SK-N-SH treated with all-trans-retinoic acid at 6 μM for 48 hours (cell line): ENCODE measurements around the gene ASAP2.
A peak's percentile ranks its signal among the peaks of the same experiment; 100 is the strongest.

Experiments
- ATAC-seq: fragments of 200-7000 bp; cut with Tn5 transposase; 3 replicates; pipeline ENCODE4 v1.9.1; 2020; ENCODE audit warnings: mild to moderate bottlenecking, moderate library complexity
- ARNTL ChIP-seq: fragments of 450-650 bp; formaldehyde crosslinking; IDR thresholded peaks from 2 replicates; pipeline ENCODE4 v1.5.0; 2020; ENCODE audit warnings: low read depth, mild to moderate bottlenecking, moderate library complexity, borderline replicate concordance
- CSDC2 ChIP-seq: fragments of 250-450 bp; sonication (Bioruptor Pico); IDR thresholded peaks from 2 replicates; pipeline ENCODE4 v1.5.0; 2020; ENCODE audit warnings: mild to moderate bottlenecking, moderate library complexity
- ESRRG ChIP-seq: fragments of 250-450 bp; sonication (Bioruptor Pico); IDR thresholded peaks from 2 replicates; pipeline ENCODE4 v1.6.1; 2021; ENCODE audit warnings: mild to moderate bottlenecking
- GLIS3 ChIP-seq: fragments of 250-450 bp; sonication (Bioruptor Pico); IDR thresholded peaks from 2 replicates; pipeline ENCODE4 v1.5.0; 2020; ENCODE audit warnings: mild to moderate bottlenecking, moderate library complexity
- ISL1 ChIP-seq: fragments of 250-450 bp; sonication (Bioruptor Pico); IDR thresholded peaks from 2 replicates; pipeline ENCODE4 v2.1.2; 2022; ENCODE audit warnings: mild to moderate bottlenecking, moderate library complexity
- OSR1 ChIP-seq: fragments of 250-450 bp; sonication (Bioruptor Pico); IDR thresholded peaks from 2 replicates; pipeline ENCODE4 v1.8.0; 2022; ENCODE audit warnings: moderate library complexity, mild to moderate bottlenecking, inconsistent platforms
- PPARA ChIP-seq: fragments of 250-450 bp; sonication (Bioruptor Pico); IDR thresholded peaks from 2 replicates; pipeline ENCODE4 v1.5.0; 2020; ENCODE audit warnings: mild to moderate bottlenecking, borderline replicate concordance
- RARB ChIP-seq: fragments of 250-450 bp; sonication (Bioruptor Pico); IDR thresholded peaks from 2 replicates; pipeline ENCODE4 v1.8.0; 2021; ENCODE audit warnings: mild to moderate bottlenecking, moderate library complexity
- SNAI2 ChIP-seq: fragments of 250-450 bp; sonication (Bioruptor Pico); IDR thresholded peaks from 2 replicates; pipeline ENCODE4 v1.5.0; 2020; ENCODE audit warnings: mild to moderate bottlenecking, moderate library complexity
- TCF4 ChIP-seq: fragments of 250-450 bp; sonication (Bioruptor Pico); IDR thresholded peaks from 2 replicates; pipeline ENCODE4 v1.8.0; 2021; ENCODE audit warnings: mild to moderate bottlenecking, moderate library complexity, borderline replicate concordance
- TOX ChIP-seq: fragments of 250-450 bp; sonication (Bioruptor Pico); IDR thresholded peaks from 2 replicates; pipeline ENCODE4 v1.8.0; 2021; ENCODE audit warnings: mild to moderate bottlenecking, moderate library complexity, borderline replicate concordance
- ZC3H10 ChIP-seq: fragments of 250-450 bp; sonication (Bioruptor Pico); IDR thresholded peaks from 2 replicates; pipeline ENCODE4 v1.5.1; 2021; ENCODE audit warnings: mild to moderate bottlenecking, moderate library complexity
- ZFP3 ChIP-seq: fragments of 250-450 bp; sonication (Bioruptor Pico); IDR thresholded peaks from 2 replicates; pipeline ENCODE4 v1.5.0; 2020; ENCODE audit warnings: mild to moderate bottlenecking, moderate library complexity
- ZFP30 ChIP-seq: fragments of 450-650 bp; formaldehyde crosslinking; IDR thresholded peaks from 2 replicates; pipeline ENCODE4 v1.5.0; 2022; ENCODE audit warnings: mild to moderate bottlenecking, moderate library complexity
- ZNF565 ChIP-seq: fragments of 450-650 bp; formaldehyde crosslinking; conservative IDR thresholded peaks from 2 replicates; pipeline ENCODE4 v1.5.0; 2020; ENCODE audit warnings: low read depth, mild to moderate bottlenecking, moderate library complexity
- ZNF70 ChIP-seq: fragments of 450-650 bp; formaldehyde crosslinking; IDR thresholded peaks from 2 replicates; pipeline ENCODE4 v1.5.0; 2020; ENCODE audit warnings: mild to moderate bottlenecking, moderate library complexity
- ZNF8 ChIP-seq: fragments of 450-650 bp; formaldehyde crosslinking; IDR thresholded peaks from 2 replicates; pipeline ENCODE4 v1.5.0; 2020; ENCODE audit warnings: mild to moderate bottlenecking, moderate library complexity
- TF ChIP-seq, protein P1 (sequence below): fragments of 250-450 bp; sonication (Bioruptor Pico); IDR thresholded peaks from 2 replicates; pipeline ENCODE4 v1.8.0; 2020; ENCODE audit warnings: mild to moderate bottlenecking, moderate library complexity, borderline replicate concordance
- TF ChIP-seq, protein P2 (sequence below): fragments of 250-450 bp; sonication (Bioruptor Pico); IDR thresholded peaks from 2 replicates; pipeline ENCODE4 v1.5.1; 2020; ENCODE audit warnings: low read depth, mild to moderate bottlenecking, moderate library complexity
- TF ChIP-seq, protein P3 (sequence below): fragments of 250-450 bp; sonication (Bioruptor Pico); IDR thresholded peaks from 2 replicates; pipeline ENCODE4 v1.5.0; 2020; ENCODE audit warnings: mild to moderate bottlenecking, moderate library complexity
- TF ChIP-seq, protein P4 (sequence below): fragments of 250-450 bp; sonication (Bioruptor Pico); IDR thresholded peaks from 2 replicates; pipeline ENCODE4 v1.5.1; 2021; ENCODE audit warnings: mild to moderate bottlenecking, moderate library complexity

Gene ASAP2

DNA sequence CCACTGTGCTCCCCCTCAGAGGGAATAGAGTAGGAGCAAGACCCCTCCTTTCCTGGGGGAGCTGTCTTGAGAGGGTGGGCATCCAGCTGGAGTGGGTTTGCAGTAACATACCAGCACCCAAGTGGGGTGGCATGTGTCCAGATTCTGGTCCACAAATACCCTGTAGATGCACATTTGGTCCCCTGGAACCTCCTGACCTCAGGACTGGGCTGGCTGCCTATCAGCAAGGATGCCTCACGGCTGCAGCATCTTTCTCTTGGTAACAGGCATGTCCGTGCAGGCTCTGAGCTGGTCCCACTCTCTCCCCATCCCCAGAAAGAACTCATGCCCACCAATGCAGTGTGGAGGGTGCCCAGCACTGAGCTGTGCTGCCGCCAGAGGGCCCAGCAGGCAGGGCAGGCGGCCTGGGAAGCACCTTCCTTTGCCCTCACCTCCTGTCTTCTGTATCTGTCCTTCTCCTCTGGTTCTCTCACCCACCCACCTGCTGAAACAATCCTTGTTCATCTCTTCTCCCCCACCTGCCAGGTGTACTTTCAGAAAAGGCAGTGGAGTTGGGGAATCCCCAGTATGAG, 169.3 kb downstream of the ASAP2 start (continued):
- TF ChIP-seq RARB (CRISPR knock-in tag) (no peak), ZFP3 (CRISPR knock-in tag) (no peak), ZNF8 (CRISPR knock-in tag) (no peak)

DNA sequence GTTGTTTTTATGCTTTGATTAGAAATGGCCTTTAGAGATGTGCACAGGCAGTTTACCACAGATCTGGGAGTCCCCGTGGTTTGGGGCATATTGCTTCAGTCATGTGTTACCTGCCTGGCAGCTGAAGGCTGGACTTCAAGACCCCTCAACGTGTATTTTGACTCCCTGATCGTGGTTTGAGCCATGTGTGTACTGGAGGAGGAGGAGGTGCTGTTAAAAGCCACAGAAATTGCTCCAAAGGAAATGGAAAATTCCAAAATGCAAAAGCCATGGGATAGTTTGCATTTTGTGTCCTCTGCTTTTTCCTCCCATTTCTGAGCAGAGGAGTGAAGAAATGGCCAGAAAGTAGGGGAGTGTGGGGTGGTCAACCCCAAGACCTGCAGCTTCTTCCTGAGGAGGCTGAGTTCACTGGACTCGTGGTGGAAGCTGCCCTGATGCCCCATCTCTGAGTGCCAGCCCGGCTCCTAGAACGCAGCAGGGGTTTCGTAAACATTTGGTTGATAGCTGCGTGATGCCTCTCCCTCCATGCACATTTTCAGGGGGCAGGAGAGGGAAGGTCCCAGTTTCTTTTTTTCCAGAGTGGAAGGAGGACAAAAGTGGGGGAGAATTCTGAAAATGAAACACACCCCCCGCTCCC, 171.0 kb downstream of the ASAP2 start:
- no peak for ATAC-seq
- no peak for TF ChIP-seq OSR1 (CRISPR knock-in tag)
- TF ChIP-seq ISL1 (CRISPR knock-in tag), result no peak
- no peak for TF ChIP-seq PPARA
- no peak for TF ChIP-seq CSDC2 (CRISPR knock-in tag)

DNA sequence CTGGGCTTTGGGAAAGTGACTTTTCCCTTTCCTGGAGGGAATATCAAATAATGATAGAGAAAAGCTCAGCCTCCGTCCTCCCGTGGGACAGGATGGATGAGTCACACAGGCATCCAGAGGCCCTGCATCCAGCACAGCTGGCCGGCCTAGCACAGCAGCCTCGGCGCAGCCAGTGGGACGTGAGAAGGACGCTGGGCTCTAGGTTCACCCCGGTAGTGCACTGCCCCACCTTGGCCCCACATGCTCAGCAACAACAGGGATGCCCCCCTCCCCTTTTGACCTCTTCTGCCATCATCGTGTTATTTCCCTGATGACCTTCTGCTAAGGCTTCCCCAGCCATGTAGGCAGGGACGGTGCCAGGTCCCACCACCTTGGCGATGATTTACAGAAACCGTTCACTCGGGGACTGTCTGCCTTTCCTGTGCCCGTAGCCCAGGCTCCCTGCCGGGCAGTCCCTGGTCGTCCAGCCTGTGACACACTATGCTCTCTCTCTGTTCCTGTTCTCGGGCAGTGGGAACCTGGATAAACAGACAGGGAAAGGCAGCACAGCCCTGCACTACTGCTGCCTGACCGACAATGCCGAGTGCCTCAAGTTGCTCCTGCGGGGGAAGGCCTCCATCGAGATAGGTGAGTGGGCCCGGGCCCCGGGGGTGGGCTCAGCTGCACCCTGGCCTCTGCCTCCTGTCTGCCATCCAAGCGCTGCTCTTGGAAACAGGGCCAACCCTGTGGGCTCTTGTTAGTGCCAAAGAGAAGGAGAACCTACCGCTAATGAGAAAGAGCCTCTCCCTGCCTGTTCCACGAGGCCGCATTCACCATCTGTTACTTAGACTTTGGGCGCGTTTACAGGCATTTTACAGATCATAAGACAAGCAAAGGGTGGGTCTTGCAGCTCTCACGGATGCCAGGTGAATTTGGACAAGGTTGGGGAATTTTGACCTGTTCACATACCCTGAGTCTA, 172.1 kb downstream of the ASAP2 start:
- TF ChIP-seq, protein P1, sequence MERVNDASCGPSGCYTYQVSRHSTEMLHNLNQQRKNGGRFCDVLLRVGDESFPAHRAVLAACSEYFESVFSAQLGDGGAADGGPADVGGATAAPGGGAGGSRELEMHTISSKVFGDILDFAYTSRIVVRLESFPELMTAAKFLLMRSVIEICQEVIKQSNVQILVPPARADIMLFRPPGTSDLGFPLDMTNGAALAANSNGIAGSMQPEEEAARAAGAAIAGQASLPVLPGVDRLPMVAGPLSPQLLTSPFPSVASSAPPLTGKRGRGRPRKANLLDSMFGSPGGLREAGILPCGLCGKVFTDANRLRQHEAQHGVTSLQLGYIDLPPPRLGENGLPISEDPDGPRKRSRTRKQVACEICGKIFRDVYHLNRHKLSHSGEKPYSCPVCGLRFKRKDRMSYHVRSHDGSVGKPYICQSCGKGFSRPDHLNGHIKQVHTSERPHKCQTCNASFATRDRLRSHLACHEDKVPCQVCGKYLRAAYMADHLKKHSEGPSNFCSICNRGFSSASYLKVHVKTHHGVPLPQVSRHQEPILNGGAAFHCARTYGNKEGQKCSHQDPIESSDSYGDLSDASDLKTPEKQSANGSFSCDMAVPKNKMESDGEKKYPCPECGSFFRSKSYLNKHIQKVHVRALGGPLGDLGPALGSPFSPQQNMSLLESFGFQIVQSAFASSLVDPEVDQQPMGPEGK (CRISPR knock-in tag), result no peak
- TF ChIP-seq PPARA (no peak), ZNF8 (CRISPR knock-in tag) (no peak), SNAI2 (CRISPR knock-in tag) (no peak), TOX (CRISPR knock-in tag) (no peak), ARNTL (CRISPR knock-in tag) (no peak), ISL1 (CRISPR knock-in tag) (no peak)
- TF ChIP-seq, protein P2, sequence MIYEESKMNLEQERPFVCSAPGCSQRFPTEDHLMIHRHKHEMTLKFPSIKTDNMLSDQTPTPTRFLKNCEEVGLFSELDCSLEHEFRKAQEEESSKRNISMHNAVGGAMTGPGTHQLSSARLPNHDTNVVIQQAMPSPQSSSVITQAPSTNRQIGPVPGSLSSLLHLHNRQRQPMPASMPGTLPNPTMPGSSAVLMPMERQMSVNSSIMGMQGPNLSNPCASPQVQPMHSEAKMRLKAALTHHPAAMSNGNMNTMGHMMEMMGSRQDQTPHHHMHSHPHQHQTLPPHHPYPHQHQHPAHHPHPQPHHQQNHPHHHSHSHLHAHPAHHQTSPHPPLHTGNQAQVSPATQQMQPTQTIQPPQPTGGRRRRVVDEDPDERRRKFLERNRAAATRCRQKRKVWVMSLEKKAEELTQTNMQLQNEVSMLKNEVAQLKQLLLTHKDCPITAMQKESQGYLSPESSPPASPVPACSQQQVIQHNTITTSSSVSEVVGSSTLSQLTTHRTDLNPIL (CRISPR knock-in tag), result no peak
- TF ChIP-seq, all 23 proteins: peak for 0
- peak; percentile 70 for ATAC-seq

DNA sequence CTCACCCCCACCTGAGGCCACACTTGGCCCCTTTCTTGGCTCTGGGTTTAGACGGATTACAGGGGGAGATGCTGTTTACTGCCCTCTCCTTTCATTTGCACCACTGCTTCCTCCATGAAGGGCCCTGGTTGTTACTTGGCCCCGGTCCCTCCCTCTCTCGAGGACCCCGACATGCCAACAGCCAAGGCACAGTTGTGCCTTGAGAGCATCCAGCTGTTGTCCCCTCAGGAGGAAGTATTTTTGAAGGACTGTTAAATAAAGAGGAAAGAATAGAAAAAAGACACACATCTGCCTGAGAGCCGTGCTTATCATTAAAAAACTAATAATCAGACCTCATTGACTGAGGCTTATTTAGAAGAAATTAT, 172.8 kb downstream of the ASAP2 start:
- no peak for TF ChIP-seq TCF4 (CRISPR knock-in tag)
- TF ChIP-seq PPARA, result no peak
- no peak for TF ChIP-seq ZC3H10 (CRISPR knock-in tag)
- no peak for TF ChIP-seq TOX (CRISPR knock-in tag)
- no peak for TF ChIP-seq RARB (CRISPR knock-in tag)
- TF ChIP-seq, protein P2 (CRISPR knock-in tag), result no peak
- TF ChIP-seq GLIS3 (CRISPR knock-in tag), result no peak
- TF ChIP-seq ESRRG (CRISPR knock-in tag), result no peak
- TF ChIP-seq, protein P1 (CRISPR knock-in tag), result no peak
- TF ChIP-seq ZNF565 (CRISPR knock-in tag), result no peak
- TF ChIP-seq, protein P3, sequence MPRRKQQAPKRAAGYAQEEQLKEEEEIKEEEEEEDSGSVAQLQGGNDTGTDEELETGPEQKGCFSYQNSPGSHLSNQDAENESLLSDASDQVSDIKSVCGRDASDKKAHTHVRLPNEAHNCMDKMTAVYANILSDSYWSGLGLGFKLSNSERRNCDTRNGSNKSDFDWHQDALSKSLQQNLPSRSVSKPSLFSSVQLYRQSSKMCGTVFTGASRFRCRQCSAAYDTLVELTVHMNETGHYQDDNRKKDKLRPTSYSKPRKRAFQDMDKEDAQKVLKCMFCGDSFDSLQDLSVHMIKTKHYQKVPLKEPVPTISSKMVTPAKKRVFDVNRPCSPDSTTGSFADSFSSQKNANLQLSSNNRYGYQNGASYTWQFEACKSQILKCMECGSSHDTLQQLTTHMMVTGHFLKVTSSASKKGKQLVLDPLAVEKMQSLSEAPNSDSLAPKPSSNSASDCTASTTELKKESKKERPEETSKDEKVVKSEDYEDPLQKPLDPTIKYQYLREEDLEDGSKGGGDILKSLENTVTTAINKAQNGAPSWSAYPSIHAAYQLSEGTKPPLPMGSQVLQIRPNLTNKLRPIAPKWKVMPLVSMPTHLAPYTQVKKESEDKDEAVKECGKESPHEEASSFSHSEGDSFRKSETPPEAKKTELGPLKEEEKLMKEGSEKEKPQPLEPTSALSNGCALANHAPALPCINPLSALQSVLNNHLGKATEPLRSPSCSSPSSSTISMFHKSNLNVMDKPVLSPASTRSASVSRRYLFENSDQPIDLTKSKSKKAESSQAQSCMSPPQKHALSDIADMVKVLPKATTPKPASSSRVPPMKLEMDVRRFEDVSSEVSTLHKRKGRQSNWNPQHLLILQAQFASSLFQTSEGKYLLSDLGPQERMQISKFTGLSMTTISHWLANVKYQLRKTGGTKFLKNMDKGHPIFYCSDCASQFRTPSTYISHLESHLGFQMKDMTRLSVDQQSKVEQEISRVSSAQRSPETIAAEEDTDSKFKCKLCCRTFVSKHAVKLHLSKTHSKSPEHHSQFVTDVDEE (CRISPR knock-in tag), result no peak
- no peak for TF ChIP-seq ZFP3 (CRISPR knock-in tag)
- TF ChIP-seq ISL1 (CRISPR knock-in tag), result no peak
- TF ChIP-seq ZNF8 (CRISPR knock-in tag), result no peak
- TF ChIP-seq ZNF70 (CRISPR knock-in tag), result no peak
- TF ChIP-seq, protein P4, sequence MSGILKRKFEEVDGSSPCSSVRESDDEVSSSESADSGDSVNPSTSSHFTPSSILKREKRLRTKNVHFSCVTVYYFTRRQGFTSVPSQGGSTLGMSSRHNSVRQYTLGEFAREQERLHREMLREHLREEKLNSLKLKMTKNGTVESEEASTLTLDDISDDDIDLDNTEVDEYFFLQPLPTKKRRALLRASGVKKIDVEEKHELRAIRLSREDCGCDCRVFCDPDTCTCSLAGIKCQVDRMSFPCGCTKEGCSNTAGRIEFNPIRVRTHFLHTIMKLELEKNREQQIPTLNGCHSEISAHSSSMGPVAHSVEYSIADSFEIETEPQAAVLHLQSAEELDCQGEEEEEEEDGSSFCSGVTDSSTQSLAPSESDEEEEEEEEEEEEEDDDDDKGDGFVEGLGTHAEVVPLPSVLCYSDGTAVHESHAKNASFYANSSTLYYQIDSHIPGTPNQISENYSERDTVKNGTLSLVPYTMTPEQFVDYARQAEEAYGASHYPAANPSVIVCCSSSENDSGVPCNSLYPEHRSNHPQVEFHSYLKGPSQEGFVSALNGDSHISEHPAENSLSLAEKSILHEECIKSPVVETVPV (CRISPR knock-in tag), result no peak
- no peak for TF ChIP-seq OSR1 (CRISPR knock-in tag)
- no peak for TF ChIP-seq ZFP30 (CRISPR knock-in tag)
- no peak for TF ChIP-seq CSDC2 (CRISPR knock-in tag)
- no peak for ATAC-seq
